Measurements from ENCODE around the gene CD82.
A peak's percentile ranks its signal among the peaks of the same experiment; 100 is the strongest.

The CD82 gene

GRCh38 chr11:44535191-44535980, 30.1 kb upstream of the CD82 start:
- Histone ChIP-seq H3K4me1 (ENCODE audit: control insufficient read depth in 1 of 2, insufficient read depth in 1 of 2, low read depth in 1 of 2, low read length in 1 of 2) (peaks cover 11 to 17% of the 10 kb centered on the region in 2 experiments), H3K9me3 (no peaks in the 10 kb centered on the region), H3K27ac (no peak overlapping the region), H3K4me3 (ENCODE audit: low read depth in 1 of 2, low read length in 1 of 2) (no peak overlapping the region), H3K27me3 (no peaks in the 10 kb centered on the region), H3K36me3 (no peaks in the 10 kb centered on the region)
- TF ChIP-seq, protein P1, sequence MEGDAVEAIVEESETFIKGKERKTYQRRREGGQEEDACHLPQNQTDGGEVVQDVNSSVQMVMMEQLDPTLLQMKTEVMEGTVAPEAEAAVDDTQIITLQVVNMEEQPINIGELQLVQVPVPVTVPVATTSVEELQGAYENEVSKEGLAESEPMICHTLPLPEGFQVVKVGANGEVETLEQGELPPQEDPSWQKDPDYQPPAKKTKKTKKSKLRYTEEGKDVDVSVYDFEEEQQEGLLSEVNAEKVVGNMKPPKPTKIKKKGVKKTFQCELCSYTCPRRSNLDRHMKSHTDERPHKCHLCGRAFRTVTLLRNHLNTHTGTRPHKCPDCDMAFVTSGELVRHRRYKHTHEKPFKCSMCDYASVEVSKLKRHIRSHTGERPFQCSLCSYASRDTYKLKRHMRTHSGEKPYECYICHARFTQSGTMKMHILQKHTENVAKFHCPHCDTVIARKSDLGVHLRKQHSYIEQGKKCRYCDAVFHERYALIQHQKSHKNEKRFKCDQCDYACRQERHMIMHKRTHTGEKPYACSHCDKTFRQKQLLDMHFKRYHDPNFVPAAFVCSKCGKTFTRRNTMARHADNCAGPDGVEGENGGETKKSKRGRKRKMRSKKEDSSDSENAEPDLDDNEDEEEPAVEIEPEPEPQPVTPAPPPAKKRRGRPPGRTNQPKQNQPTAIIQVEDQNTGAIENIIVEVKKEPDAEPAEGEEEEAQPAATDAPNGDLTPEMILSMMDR (IDR thresholded peaks at IDR 0.05): no peak

GRCh38 chr11:44536788-44537516, 28.5 kb upstream of the CD82 start:
- Histone ChIP-seq H3K27me3 (no peaks in the 10 kb centered on the region), H3K4me3 (ENCODE audit: low read depth in 1 of 2, low read length in 1 of 2) (no peak overlapping the region), H3K9me3 (no peaks in the 10 kb centered on the region), H3K4me1 (ENCODE audit: control insufficient read depth in 1 of 2, insufficient read depth in 1 of 2, low read depth in 1 of 2, low read length in 1 of 2) (peaks cover 0 to 4% of the 10 kb centered on the region in 2 experiments), H3K36me3 (no peaks in the 10 kb centered on the region), H3K27ac (no peak overlapping the region)
- TF ChIP-seq, protein P1 (IDR thresholded peaks at IDR 0.05): no peak

GRCh38 chr11:44537679-44538078, 27.8 kb upstream of the CD82 start:
- TF ChIP-seq, protein P1 (IDR thresholded peaks at IDR 0.05): no peak
- Histone ChIP-seq H3K9me3 (no peaks in the 10 kb centered on the region), H3K4me3 (ENCODE audit: low read depth in 1 of 2, low read length in 1 of 2) (no peak overlapping the region), H3K27ac (no peak overlapping the region), H3K36me3 (no peaks in the 10 kb centered on the region), H3K27me3 (no peaks in the 10 kb centered on the region), H3K4me1 (ENCODE audit: control insufficient read depth in 1 of 2, insufficient read depth in 1 of 2, low read depth in 1 of 2, low read length in 1 of 2) (peaks cover 0 to 4% of the 10 kb centered on the region in 2 experiments)

DNA sequence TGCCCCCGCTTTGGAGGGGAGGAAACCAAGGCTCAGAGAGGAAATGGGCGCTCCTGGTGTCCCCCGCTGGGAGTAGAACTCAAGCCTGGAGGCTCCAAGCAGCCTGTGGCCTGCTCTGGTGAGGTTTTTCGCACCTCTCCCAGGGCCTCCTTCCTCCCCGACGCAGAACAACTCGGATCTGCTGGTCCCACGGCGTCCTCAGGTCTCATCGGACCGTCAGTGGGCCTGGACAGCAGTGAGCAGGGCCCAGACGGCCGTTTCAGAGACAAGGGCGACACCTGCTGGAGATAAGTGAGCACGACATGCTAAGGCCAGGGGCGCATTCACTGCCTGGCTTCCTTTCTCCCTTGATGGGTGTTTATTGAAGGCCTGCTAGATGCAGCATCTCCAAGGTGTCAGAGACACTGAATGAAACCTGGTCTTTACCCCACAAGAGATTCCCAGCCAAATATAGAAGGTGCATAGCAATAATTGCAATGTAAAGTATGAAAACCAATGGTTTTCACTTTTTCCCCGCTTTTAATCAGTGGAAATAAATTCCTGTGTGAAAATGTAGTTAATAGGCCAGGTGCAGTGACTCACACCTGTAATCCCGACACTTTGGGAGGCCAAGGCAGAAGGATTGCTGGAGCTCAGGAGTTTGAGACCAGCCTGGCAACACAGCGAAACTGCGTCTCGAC, 26.9 kb upstream of the CD82 start:
- peaks cover 0 to 4% of the 10 kb centered on the region in 2 experiments for H3K4me1 ChIP-seq (ENCODE audit: control insufficient read depth in 1 of 2, insufficient read depth in 1 of 2, low read depth in 1 of 2, low read length in 1 of 2)
- TF ChIP-seq, protein P1 (IDR thresholded peaks at IDR 0.05): peak; percentile 96
- H3K27ac ChIP-seq: no peak overlapping the region
- H3K36me3 ChIP-seq: no peaks in the 10 kb centered on the region
- H3K9me3 ChIP-seq: no peaks in the 10 kb centered on the region
- H3K27me3 ChIP-seq: no peaks in the 10 kb centered on the region
- H3K4me3 ChIP-seq (ENCODE audit: low read depth in 1 of 2, low read length in 1 of 2): no peak overlapping the region

GRCh38 chr11:44539971-44540370, 25.5 kb upstream of the CD82 start:
- H3K27me3 ChIP-seq: no peaks in the 10 kb centered on the region
- H3K9me3 ChIP-seq: no peaks in the 10 kb centered on the region
- TF ChIP-seq, protein P1 (IDR thresholded peaks at IDR 0.05): no peak
- no peaks in the 10 kb centered on the region for H3K36me3 ChIP-seq
- H3K4me3 ChIP-seq (ENCODE audit: low read depth in 1 of 2, low read length in 1 of 2): no peak overlapping the region
- peaks cover 0 to 4% of the 10 kb centered on the region in 2 experiments for H3K4me1 ChIP-seq (ENCODE audit: control insufficient read depth in 1 of 2, insufficient read depth in 1 of 2, low read depth in 1 of 2, low read length in 1 of 2)
- H3K27ac ChIP-seq: no peak overlapping the region
